CD4-positive, alpha-beta T cell (primary cell): ENCODE results near the gene SLIT1. TPM values are rescaled to one million over a fixed set of nuclear protein-coding genes. Genes with fewer than 3 reads are reported as not detected.

Source experiments
- ATAC-seq: fragments of 200-7000 bp; cut with Tn5 transposase; one replicate; pipeline ENCODE4 v1.10.0; 2022; ENCODE audit warnings: mild to moderate bottlenecking; ENCODE audit not compliant: poor library complexity
- CTCF ChIA-PET: fragments of 350-600 bp; sonication (Branson Sonifier 250); formaldehyde crosslinking; loops from one replicate; lab custom pipeline; 2021; ENCODE audit warnings: antibody characterized with exemption, inconsistent platforms; lab: Charles Lee
- POLR2A ChIA-PET: fragments of 350-600 bp; sonication (Branson Sonifier 250); formaldehyde crosslinking; loops from one replicate; lab custom pipeline; 2021; ENCODE audit warnings: antibody characterized with exemption, inconsistent platforms; lab: Charles Lee
- DNase-seq, 14 experiments: peaks; one replicate each; pipeline ENCODE4 v3.0.0-alpha.2; 2013 to 2020; ENCODE audit warnings: mixed read lengths in 2 of 14
- H3K27ac ChIP-seq, 2 donors: one replicate each; pipeline versions ENCODE4 v1.5.1 to v1.7.0; 2013; ENCODE audit warnings: low read length in 2 of 2, low read depth in 1 of 2, mild to moderate bottlenecking in 1 of 2
- H3K27me3 ChIP-seq, 2 experiments: 1 replicate in 1 of 2; 2 replicates in 1 of 2; pipeline versions ENCODE4 v1.6.1 to v1.7.0; 2013; ENCODE audit warnings: low read length in 2 of 2, control low read depth in 1 of 2, mild to moderate bottlenecking in 1 of 2, moderate library complexity in 1 of 2; ENCODE audit not compliant: insufficient read depth in 2 of 2, control insufficient read depth in 1 of 2
- H3K36me3 ChIP-seq: one replicate; pipeline ENCODE4 v1.6.1; 2013; ENCODE audit warnings: low read length, control low read depth; ENCODE audit not compliant: insufficient read depth
- H3K4me1 ChIP-seq: one replicate; pipeline ENCODE4 v1.6.1; 2013; ENCODE audit warnings: low read length, control low read depth; ENCODE audit not compliant: insufficient read depth
- H3K4me3 ChIP-seq: one replicate; pipeline ENCODE4 v1.5.1; 2013; ENCODE audit warnings: mild to moderate bottlenecking, low read length, moderate library complexity
- H3K9me3 ChIP-seq, 2 experiments: 1 replicate in 1 of 2; 2 replicates in 1 of 2; pipeline versions ENCODE4 v1.6.1 to v1.7.0; 2013; ENCODE audit warnings: low read length in 2 of 2, mild to moderate bottlenecking in 2 of 2, control low read depth in 1 of 2, moderate library complexity in 1 of 2; ENCODE audit not compliant: control insufficient read depth in 1 of 2, insufficient read depth in 1 of 2
- H3K27ac Mint-ChIP-seq: one replicate; pipeline ENCODE4 v1.8.0; 2020; ENCODE audit warnings: mixed read lengths
- H3K27me3 Mint-ChIP-seq: one replicate; pipeline ENCODE4 v1.8.0; 2021; ENCODE audit warnings: mixed read lengths
- H3K36me3 Mint-ChIP-seq: one replicate; pipeline ENCODE4 v1.8.0; 2021; ENCODE audit warnings: low read depth, mixed read lengths
- H3K4me1 Mint-ChIP-seq: one replicate; pipeline ENCODE4 v1.8.0; 2021; ENCODE audit warnings: low read depth, mixed read lengths
- H3K4me3 Mint-ChIP-seq: one replicate; pipeline ENCODE4 v1.8.0; 2020; ENCODE audit warnings: mild to moderate bottlenecking, mixed read lengths
- H3K9me3 Mint-ChIP-seq: one replicate; pipeline ENCODE4 v1.8.0; 2020; ENCODE audit warnings: mixed read lengths
- CTCF ChIP-seq: fragments of 200-600 bp; IDR thresholded peaks from one replicate; pipeline ENCODE4 v1.8.0; 2022; ENCODE audit warnings: antibody characterized with exemption, mild to moderate bottlenecking
- intact Hi-C, 2 experiments: fragments of 100-400 bp; cut with DNase I in 1 of 2; cut with micrococcal nuclease in 1 of 2; formaldehyde crosslinking; loops; one replicate each; pipeline versions ENCODE4 v1.15.1 to v1.9.0; 2023 to 2025; cut with DNase I, micrococcal nuclease
- total RNA-seq, 174 experiments: library from RNA in 2 of 174; stranded (reverse) in 2 of 174; gene quantifications; one replicate each; pipeline ENCODE4 v1.2.3 and lab custom pipeline; 2021 to 2026

SLIT1 gene
- total RNA-seq, 2 experiments from 2014 or later = 0.30 to 0.39 TPM

DNA sequence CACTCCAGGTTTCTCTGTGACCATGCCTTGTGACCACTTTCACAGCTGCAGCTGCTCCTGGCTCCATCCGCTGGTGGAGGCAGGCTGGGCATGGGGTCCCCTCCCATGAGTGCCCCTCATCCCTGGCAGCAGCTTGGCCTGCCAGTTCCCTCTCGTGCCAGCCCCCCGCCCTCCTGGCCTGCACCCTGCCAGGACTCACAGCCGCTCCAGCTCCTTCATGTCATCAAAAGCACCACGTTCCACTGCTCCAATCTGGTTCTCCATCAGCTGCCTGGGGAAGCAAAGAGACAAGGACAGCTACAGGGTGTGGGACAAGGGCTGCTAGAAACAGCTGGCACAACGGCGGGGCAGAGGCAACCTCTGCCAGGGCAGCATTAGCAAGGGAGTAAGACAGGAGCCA, 22.6 kb downstream of the SLIT1 start:
- no peaks in the 10 kb centered on the region for H3K36me3 ChIP-seq
- no peak overlapping the region for H3K4me3 ChIP-seq
- POLR2A ChIA-PET = no interaction called here
- ATAC-seq (no peak), DNase-seq (no peak)
- CTCF ChIA-PET = no interaction called here
- Mint-ChIP-seq H3K9me3 (no peaks in the 10 kb centered on the region), H3K27me3 (no peaks in the 10 kb centered on the region), H3K36me3 (no peaks in the 10 kb centered on the region), H3K27ac (no peak overlapping the region), H3K4me1 (no peaks in the 10 kb centered on the region), H3K4me3 (no peak overlapping the region)
- no peaks in the 10 kb centered on the region for H3K27me3 ChIP-seq
- H3K4me1 ChIP-seq = no peaks in the 10 kb centered on the region
- no peaks in the 10 kb centered on the region for H3K9me3 ChIP-seq
- intact Hi-C loops = no loop called here
- no peak for TF ChIP-seq CTCF
- H3K27ac ChIP-seq = no peak overlapping the region

- H3K36me3 ChIP-seq = no peaks in the 10 kb centered on the region
- Mint-ChIP-seq H3K4me1 (no peaks in the 10 kb centered on the region), H3K36me3 (no peaks in the 10 kb centered on the region), H3K27ac (no peak overlapping the region), H3K9me3 (no peaks in the 10 kb centered on the region), H3K4me3 (no peak overlapping the region), H3K27me3 (no peaks in the 10 kb centered on the region)
- H3K9me3 ChIP-seq = no peaks in the 10 kb centered on the region
- TF ChIP-seq CTCF = no peak
- intact Hi-C loops = no loop called here
- ATAC-seq = no peak
- no peaks in the 10 kb centered on the region for H3K27me3 ChIP-seq
- ChIA-PET POLR2A (no interaction called here), CTCF (no interaction called here)
- DNase-seq = no peak
- H3K4me3 ChIP-seq = no peak overlapping the region
- H3K4me1 ChIP-seq = no peaks in the 10 kb centered on the region
- no peak overlapping the region for H3K27ac ChIP-seq
Observed at GRCh38 chr10:97159646-97160305, 26.0 kb downstream of the SLIT1 start.

- Mint-ChIP-seq H3K4me3 (no peak overlapping the region), H3K9me3 (no peaks in the 10 kb centered on the region), H3K4me1 (no peaks in the 10 kb centered on the region), H3K27me3 (no peaks in the 10 kb centered on the region), H3K27ac (no peak overlapping the region), H3K36me3 (no peaks in the 10 kb centered on the region)
- ChIA-PET CTCF (no interaction called here), POLR2A (no interaction called here)
- H3K27ac ChIP-seq = no peak overlapping the region
- DNase-seq = no peak
- no peak for TF ChIP-seq CTCF
- no peak for ATAC-seq
- no peak overlapping the region for H3K4me3 ChIP-seq
- H3K9me3 ChIP-seq = no peaks in the 10 kb centered on the region
- intact Hi-C loops = no loop called here
- H3K36me3 ChIP-seq = no peaks in the 10 kb centered on the region
- H3K27me3 ChIP-seq = no peaks in the 10 kb centered on the region
- no peaks in the 10 kb centered on the region for H3K4me1 ChIP-seq
Observed at GRCh38 chr10:97157578-97158095, 28.1 kb downstream of the SLIT1 start.
